Smooth muscle cell (in vitro differentiated cells): Measurements from ENCODE around the gene GLP1R. TPM values are rescaled to one million over a fixed set of nuclear protein-coding genes. Genes with fewer than 3 reads are reported as not detected.

Experiments
- DNase-seq: peaks from one replicate; lab custom pipeline; 2025; ENCODE audit not compliant: unreplicated experiment; lab: John Stamatoyannopoulos, UW
- H2AFZ ChIP-seq: fragments of 200-600 bp; sonication (generic); 2 replicates; pipeline ENCODE4 v1.6.0; 2016; ENCODE audit warnings: antibody characterized with exemption, low read depth, mild to moderate bottlenecking
- H3F3A ChIP-seq: fragments of 200-600 bp; sonication (generic); 2 replicates; pipeline ENCODE4 v1.6.0; 2017; ENCODE audit warnings: antibody characterized with exemption, low read depth
- H3K27ac ChIP-seq: fragments of 200-600 bp; sonication (generic); 2 replicates; pipeline ENCODE4 v1.5.1; 2016; ENCODE audit warnings: low read depth, mild to moderate bottlenecking
- H3K27me3 ChIP-seq: fragments of 200-600 bp; sonication (generic); 2 replicates; pipeline ENCODE4 v1.6.1; 2016; ENCODE audit warnings: low read depth, mild to moderate bottlenecking
- H3K36me3 ChIP-seq: fragments of 200-600 bp; sonication (generic); 2 replicates; pipeline ENCODE4 v1.5.1; 2016; ENCODE audit warnings: low read depth
- H3K4me1 ChIP-seq: fragments of 200-600 bp; sonication (generic); 2 replicates; pipeline ENCODE4 v1.5.1; 2016; ENCODE audit warnings: low read depth
- H3K4me2 ChIP-seq: fragments of 200-600 bp; sonication (generic); 2 replicates; pipeline ENCODE4 v1.6.0; 2016; ENCODE audit warnings: mild to moderate bottlenecking
- H3K4me3 ChIP-seq: fragments of 200-600 bp; sonication (generic); 2 replicates; pipeline ENCODE4 v1.5.1; 2016; ENCODE audit warnings: mild to moderate bottlenecking
- H3K79me2 ChIP-seq: fragments of 200-600 bp; sonication (generic); 2 replicates; pipeline ENCODE4 v1.6.0; 2016; ENCODE audit warnings: low read depth, mild to moderate bottlenecking
- H3K9ac ChIP-seq: fragments of 200-600 bp; sonication (generic); 2 replicates; pipeline ENCODE4 v1.6.0; 2016; ENCODE audit warnings: low read depth
- H3K9me3 ChIP-seq: fragments of 200-600 bp; sonication (generic); replicated peaks from 2 replicates; pipeline ENCODE4 v1.5.1; 2016; ENCODE audit warnings: low read depth
- H4K20me1 ChIP-seq: fragments of 200-600 bp; sonication (generic); 2 replicates; pipeline ENCODE4 v1.6.0; 2016; ENCODE audit warnings: low read depth
- WGBS: methylation state at CpG from one replicate; pipeline ENCODE4 v1.1.7; 2016; ENCODE audit warnings: low lambda C conversion rate; 5-methylcytosine and 5-hydroxymethylcytosine counted together
- polyA plus RNA-seq: library from polyadenylated mRNA; unstranded; fragments of >200 nt; fragmentation: Nextera tagmentation; extraction: Ambion mirVana; gene quantifications from 2 replicates; pipeline ENCODE4 v1.2.1, GENCODE V29; 2016
- total RNA-seq: library from RNA; depleted of rRNA; stranded (reverse); fragments of >200 nt; gene quantifications from 2 replicates; pipeline ENCODE4 v1.2.3, GENCODE V29; 2014
- TF ChIP-seq, protein P1 (sequence below): fragments of 200-600 bp; sonication (generic); IDR thresholded peaks from 2 replicates; pipeline ENCODE4 v1.5.1; 2017; ENCODE audit warnings: borderline replicate concordance, mild to moderate bottlenecking, antibody characterized with exemption; ENCODE audit not compliant: insufficient read depth, poor library complexity, severe bottlenecking

GLP1R gene
- total and polyA plus RNA-seq, 2 experiments from 2014 or later = not detected

DNA sequence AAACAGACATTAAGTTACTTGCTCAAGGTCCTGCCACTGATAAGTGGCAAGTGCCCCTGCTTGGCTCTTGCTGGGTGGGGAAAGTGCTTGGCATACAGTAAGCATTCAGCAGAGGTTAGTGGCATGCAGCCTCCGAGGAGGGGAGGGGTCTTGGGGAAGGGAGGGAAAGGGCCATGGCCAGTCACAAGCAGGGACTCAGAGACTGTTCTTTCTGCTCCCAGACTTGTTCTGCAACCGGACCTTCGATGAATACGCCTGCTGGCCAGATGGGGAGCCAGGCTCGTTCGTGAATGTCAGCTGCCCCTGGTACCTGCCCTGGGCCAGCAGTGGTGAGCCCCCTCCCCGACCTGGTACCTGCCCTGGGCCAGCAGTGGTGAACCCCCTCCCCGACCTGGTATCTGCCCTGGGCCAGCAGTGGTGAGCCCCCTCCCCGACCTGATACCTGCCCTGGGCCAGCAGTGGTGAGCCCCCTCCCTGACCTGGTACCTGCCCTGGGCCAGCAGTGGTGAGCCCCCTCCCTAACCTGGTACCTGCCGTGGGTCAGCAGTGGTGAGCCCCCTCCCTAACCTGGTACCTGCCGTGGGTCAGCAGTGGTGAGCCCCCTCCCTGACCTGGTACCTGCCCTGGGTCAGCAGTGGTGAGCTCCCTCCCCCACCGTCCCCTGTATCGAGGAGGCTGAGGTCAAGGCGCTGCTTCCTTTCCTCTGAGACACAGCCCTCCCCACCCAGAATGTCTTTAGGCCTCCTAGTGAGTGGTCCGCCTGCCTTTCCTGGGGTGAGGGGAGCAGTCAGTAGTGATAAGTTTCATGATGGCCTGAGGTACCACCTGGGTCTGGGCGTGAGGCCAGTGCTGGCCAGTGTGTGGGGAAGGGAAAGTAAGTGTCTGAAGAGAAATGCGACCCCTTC is 8.9 kb downstream of the GLP1R start:
- Histone ChIP-seq H3K9me3 (no peaks in the 10 kb centered on the region), H3K36me3 (no peaks in the 10 kb centered on the region), H2AFZ (no peak overlapping the region), H3K27me3 (peaks cover 61% of the 10 kb centered on the region), H3K27ac (no peak overlapping the region), H3F3A (no peaks in the 10 kb centered on the region), H3K79me2 (no peaks in the 10 kb centered on the region), H3K4me1 (no peaks in the 10 kb centered on the region), H3K4me2 (no peak overlapping the region), H3K9ac (no peak overlapping the region), H4K20me1 (no peaks in the 10 kb centered on the region), H3K4me3 (no peak overlapping the region)
- 78% methylated on average over 13 of the region's 17 CpGs for WGBS
- TF ChIP-seq, protein P1, sequence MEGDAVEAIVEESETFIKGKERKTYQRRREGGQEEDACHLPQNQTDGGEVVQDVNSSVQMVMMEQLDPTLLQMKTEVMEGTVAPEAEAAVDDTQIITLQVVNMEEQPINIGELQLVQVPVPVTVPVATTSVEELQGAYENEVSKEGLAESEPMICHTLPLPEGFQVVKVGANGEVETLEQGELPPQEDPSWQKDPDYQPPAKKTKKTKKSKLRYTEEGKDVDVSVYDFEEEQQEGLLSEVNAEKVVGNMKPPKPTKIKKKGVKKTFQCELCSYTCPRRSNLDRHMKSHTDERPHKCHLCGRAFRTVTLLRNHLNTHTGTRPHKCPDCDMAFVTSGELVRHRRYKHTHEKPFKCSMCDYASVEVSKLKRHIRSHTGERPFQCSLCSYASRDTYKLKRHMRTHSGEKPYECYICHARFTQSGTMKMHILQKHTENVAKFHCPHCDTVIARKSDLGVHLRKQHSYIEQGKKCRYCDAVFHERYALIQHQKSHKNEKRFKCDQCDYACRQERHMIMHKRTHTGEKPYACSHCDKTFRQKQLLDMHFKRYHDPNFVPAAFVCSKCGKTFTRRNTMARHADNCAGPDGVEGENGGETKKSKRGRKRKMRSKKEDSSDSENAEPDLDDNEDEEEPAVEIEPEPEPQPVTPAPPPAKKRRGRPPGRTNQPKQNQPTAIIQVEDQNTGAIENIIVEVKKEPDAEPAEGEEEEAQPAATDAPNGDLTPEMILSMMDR = no peak
- DNase-seq = no peak

DNA sequence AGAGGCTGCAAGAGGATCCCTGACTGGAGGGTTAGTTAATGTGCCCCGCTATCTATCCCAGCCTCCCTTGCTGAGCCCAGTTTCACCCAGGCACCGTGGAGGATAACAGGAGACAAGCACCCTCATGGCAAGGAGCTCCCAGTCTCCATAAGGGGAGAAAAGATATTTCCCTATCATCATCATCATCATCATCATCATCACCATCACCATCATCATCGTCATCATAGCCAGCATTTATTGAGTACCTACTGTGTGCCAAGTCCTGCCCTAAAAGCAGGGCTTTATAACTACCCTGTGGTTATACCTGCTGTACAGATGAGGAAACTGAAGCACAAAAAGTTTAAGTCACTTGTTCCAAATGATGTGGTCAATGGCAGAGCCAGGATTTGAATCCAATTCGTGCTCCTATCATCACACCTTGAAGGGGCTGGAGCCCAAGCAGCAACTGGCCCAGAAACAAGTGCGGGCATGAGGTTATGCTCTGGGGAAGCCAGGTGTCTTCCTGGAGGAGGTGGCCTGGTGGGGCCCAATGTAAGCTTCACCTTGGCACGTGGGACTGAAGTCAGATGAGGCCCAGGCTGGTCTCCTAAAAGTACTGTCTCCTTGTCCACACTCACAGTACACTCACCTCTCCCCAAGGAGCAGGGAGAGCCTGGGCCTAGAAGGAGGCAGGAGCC is 10.0 kb downstream of the GLP1R start:
- H3K4me1 ChIP-seq = no peaks in the 10 kb centered on the region
- H3F3A ChIP-seq = no peaks in the 10 kb centered on the region
- DNase-seq = no peak
- 85% methylated on average over 6 of the region's 6 CpGs for WGBS
- H3K4me3 ChIP-seq = no peak overlapping the region
- peaks cover 54% of the 10 kb centered on the region for H3K27me3 ChIP-seq
- TF ChIP-seq, protein P1 = no peak
- no peak overlapping the region for H2AFZ ChIP-seq
- H3K9ac ChIP-seq = no peak overlapping the region
- H4K20me1 ChIP-seq = no peaks in the 10 kb centered on the region
- H3K9me3 ChIP-seq = no peaks in the 10 kb centered on the region
- no peaks in the 10 kb centered on the region for H3K79me2 ChIP-seq
- H3K36me3 ChIP-seq = no peaks in the 10 kb centered on the region
- H3K4me2 ChIP-seq = no peak overlapping the region
- H3K27ac ChIP-seq = no peak overlapping the region

- H3K4me2 ChIP-seq = no peak overlapping the region
- no peaks in the 10 kb centered on the region for H3K79me2 ChIP-seq
- H3K36me3 ChIP-seq = no peaks in the 10 kb centered on the region
- H3K9me3 ChIP-seq = no peaks in the 10 kb centered on the region
- TF ChIP-seq, protein P1 = no peak
- H2AFZ ChIP-seq = no peak overlapping the region
- H3K4me3 ChIP-seq = no peak overlapping the region
- H3K27ac ChIP-seq = no peak overlapping the region
- peaks cover 54% of the 10 kb centered on the region for H3K27me3 ChIP-seq
- no peaks in the 10 kb centered on the region for H3K4me1 ChIP-seq
- no peaks in the 10 kb centered on the region for H4K20me1 ChIP-seq
- no peaks in the 10 kb centered on the region for H3F3A ChIP-seq
- no peak for DNase-seq
- H3K9ac ChIP-seq = no peak overlapping the region
- WGBS = 75% methylated on average over 14 of the region's 14 CpGs
Measured at GRCh38 chr6:39059496-39060310, 11.1 kb downstream of the GLP1R start.
